ENCODE results near the gene STAM.

GRCh38 chr10:17609523-17610079, 34.4 kb upstream of the STAM start:
- TF ChIP-seq ZNF785 (tag by site-specific recombination; IDR thresholded peaks at IDR 0.05): no peak
- TF ChIP-seq, protein P1, sequence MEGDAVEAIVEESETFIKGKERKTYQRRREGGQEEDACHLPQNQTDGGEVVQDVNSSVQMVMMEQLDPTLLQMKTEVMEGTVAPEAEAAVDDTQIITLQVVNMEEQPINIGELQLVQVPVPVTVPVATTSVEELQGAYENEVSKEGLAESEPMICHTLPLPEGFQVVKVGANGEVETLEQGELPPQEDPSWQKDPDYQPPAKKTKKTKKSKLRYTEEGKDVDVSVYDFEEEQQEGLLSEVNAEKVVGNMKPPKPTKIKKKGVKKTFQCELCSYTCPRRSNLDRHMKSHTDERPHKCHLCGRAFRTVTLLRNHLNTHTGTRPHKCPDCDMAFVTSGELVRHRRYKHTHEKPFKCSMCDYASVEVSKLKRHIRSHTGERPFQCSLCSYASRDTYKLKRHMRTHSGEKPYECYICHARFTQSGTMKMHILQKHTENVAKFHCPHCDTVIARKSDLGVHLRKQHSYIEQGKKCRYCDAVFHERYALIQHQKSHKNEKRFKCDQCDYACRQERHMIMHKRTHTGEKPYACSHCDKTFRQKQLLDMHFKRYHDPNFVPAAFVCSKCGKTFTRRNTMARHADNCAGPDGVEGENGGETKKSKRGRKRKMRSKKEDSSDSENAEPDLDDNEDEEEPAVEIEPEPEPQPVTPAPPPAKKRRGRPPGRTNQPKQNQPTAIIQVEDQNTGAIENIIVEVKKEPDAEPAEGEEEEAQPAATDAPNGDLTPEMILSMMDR (tag by site-specific recombination; IDR thresholded peaks at IDR 0.05): no peak
